Heart right ventricle (tissue), 16 donors: ENCODE data around the gene SLC2A1. TPM values are rescaled to one million over a fixed set of nuclear protein-coding genes. Genes with fewer than 3 reads are reported as not detected.

Experiments used
- ATAC-seq, 8 donors: fragments of 200-7000 bp; cut with Tn5 transposase; one replicate each; pipeline ENCODE4 v1.9.1; 2020; ENCODE audit warnings: mild to moderate bottlenecking in 8 of 8, moderate library complexity in 8 of 8, moderate number of reproducible peaks in 1 of 8
- DNase-seq, 2 donors: peaks; one replicate each; pipeline ENCODE4 v3.0.0-alpha.2; 2020
- H3K27ac ChIP-seq, 10 donors: fragments of 200-600 bp; sonication (generic) in 2 of 10; one replicate each; pipeline versions ENCODE4 v1.5.0 to v1.8.0; 2020 to 2022; ENCODE audit warnings: mild to moderate bottlenecking in 3 of 10
- H3K27me3 ChIP-seq, 7 donors: fragments of 200-600 bp; one replicate each; pipeline ENCODE4 v1.8.0; 2021 to 2022; ENCODE audit warnings: mild to moderate bottlenecking in 2 of 7
- H3K36me3 ChIP-seq, 9 donors: fragments of 200-600 bp; sonication (generic) in 1 of 9; one replicate each; pipeline versions ENCODE4 v1.5.0 to v1.8.0; 2020 to 2022; ENCODE audit warnings: mild to moderate bottlenecking in 2 of 9
- H3K4me1 ChIP-seq, 9 donors: fragments of 200-600 bp; sonication (generic) in 1 of 9; one replicate each; pipeline versions ENCODE4 v1.5.0 to v1.8.0; 2020 to 2022; ENCODE audit warnings: mild to moderate bottlenecking in 4 of 9
- H3K4me3 ChIP-seq, 10 donors: fragments of 200-600 bp; sonication (generic) in 2 of 10; one replicate each; pipeline versions ENCODE4 v1.5.0 to v1.8.0; 2020 to 2022; ENCODE audit warnings: mild to moderate bottlenecking in 7 of 10, moderate library complexity in 2 of 10
- H3K9me3 ChIP-seq, 11 donors: fragments of 200-600 bp in 10 of 11; sonication (generic) in 2 of 11; one replicate each; pipeline versions ENCODE4 v1.5.0 to v1.8.0; 2013 to 2022; ENCODE audit warnings: mild to moderate bottlenecking in 2 of 11, control low read depth in 1 of 11, moderate library complexity in 1 of 11
- WGBS, 2 donors: extraction: QIAGEN DNeasy Blood & Tissue Kit; methylation state at CpG; one replicate each; pipeline ENCODE4 v1.1.7; 2013; ENCODE audit warnings: inconsistent platforms in 1 of 2; 5-methylcytosine and 5-hydroxymethylcytosine counted together
- intact Hi-C, 10 donors: fragments of 100-400 bp; cut with DNase I; formaldehyde crosslinking; loops; one replicate each; pipeline versions ENCODE4 v1.11.1 to v1.14.2; 2022
- polyA plus RNA-seq, 2 donors: library from polyadenylated mRNA; stranded (reverse); fragments of 200-250 nt; gene quantifications; one replicate each; pipeline ENCODE4 v1.2.3, GENCODE V29; 2013
- total RNA-seq, 10 donors: library from RNA; stranded (reverse); fragmentation: NEBNext Ultra II Directional in 3 of 10; extraction: Animal tissue kit (Norgen Biotek cat#: 25700) in 3 of 10; gene quantifications; one replicate each; pipeline versions ENCODE4 v1.2.1 to v1.2.4, GENCODE V29; 2021 to 2023
- TF ChIP-seq, protein P1 (sequence below), 9 donors: fragments of 200-600 bp; sonication (generic) in 2 of 9; IDR thresholded peaks; one replicate each; pipeline versions ENCODE4 v1.5.0 to v1.8.0; 2021 to 2022; ENCODE audit warnings: antibody characterized with exemption in 9 of 9, mild to moderate bottlenecking in 5 of 9, moderate library complexity in 1 of 9
- donor health status: Arrhythmogenic right ventricular cardiomyopathy.
- donor health status: ischemic (EF 13 %, LVEDD 7.1; RV severe dilation, severe dysfunction).
- donor health status: healthy with polysubstance abuse.
- donor health status: DM: no; HTN: yes; CAD: no.
- donor health status: DM: no; HTN: no; CAD: no.
- donor health status: ischemic (EF 25% LVEDD 6.9; RV normal size, moderate dysfunction).
- donor health status: ischemic (EF 25% LVEDD 5.7; RV mildly dilated, moderate dysfunction).
- donor health status: healthy.
- donor health status: DM: yes; HTN: yes; CAD: no.
- donor health status: Ischemic cardiomyopathy.
- donor health status: ischemic (EF 35%, LVEDD 5.7; RV mildly dilated, moderate dysfunction).
- donor health status: nonischemic (EF 11% LVEDD 7.7; RV severe dilation, severe dysfunction).
- donor health status: DM: yes; HTN: yes; CAD: no.
- donor health status: PGD.
- donor health status: ischemic (EF 29% LVEDD 5.4; RV normal size, mild dysfunction).
- donor health status: nonischemic (EF 23%, LVEDD 6.1; RV moderate dilation, normal function).

SLC2A1 gene
- total and polyA plus RNA-seq, 12 donors, result 6.7 to 98.7 (median 28.9) TPM

DNA sequence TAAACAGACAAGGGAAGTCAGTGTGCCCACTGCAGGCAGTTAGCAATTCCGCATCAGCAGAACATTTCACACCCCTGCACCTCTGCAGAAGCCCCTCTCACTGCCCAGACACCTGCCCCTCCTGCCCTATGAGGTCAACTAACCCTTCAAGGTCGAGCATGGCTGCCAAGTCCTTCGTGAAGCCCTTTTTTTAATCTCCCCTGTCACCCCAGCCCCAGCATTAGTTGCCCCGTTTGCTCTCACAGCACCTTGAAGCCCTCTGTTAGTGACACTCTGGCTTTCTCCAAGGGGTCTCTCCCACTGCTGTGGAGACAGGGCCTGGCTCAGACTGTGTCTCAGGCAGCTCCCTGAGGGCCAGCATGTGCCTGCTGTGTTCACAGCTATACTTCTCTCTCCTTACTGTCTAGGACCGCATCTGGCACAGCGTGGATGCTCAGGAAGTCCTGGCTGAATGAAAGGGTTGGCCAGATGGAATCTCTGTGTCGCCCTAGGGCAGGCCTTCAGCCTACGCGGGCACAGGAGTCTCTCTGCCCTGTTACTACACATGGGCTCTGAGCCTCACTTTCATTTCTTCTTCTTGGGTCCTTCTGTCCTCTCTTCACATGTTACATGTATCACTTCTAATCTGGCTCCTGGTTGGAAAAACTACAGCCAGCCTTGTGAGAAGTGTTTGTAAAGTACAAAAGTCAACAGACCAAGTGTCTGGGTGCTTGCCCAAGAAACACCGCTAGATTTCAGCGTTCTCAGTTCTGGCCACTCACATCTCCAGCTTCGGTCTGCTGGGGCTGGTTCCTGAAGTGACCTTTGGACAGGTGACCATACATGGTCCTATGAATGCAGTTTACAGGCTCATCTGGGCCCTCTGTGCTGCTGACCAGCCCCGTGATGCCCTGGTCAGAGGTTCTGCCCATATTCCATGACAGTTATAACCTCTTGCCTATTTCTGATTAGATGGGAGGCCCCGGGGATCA is 19.7 kb downstream of the SLC2A1 start:
- TF ChIP-seq, protein P1, sequence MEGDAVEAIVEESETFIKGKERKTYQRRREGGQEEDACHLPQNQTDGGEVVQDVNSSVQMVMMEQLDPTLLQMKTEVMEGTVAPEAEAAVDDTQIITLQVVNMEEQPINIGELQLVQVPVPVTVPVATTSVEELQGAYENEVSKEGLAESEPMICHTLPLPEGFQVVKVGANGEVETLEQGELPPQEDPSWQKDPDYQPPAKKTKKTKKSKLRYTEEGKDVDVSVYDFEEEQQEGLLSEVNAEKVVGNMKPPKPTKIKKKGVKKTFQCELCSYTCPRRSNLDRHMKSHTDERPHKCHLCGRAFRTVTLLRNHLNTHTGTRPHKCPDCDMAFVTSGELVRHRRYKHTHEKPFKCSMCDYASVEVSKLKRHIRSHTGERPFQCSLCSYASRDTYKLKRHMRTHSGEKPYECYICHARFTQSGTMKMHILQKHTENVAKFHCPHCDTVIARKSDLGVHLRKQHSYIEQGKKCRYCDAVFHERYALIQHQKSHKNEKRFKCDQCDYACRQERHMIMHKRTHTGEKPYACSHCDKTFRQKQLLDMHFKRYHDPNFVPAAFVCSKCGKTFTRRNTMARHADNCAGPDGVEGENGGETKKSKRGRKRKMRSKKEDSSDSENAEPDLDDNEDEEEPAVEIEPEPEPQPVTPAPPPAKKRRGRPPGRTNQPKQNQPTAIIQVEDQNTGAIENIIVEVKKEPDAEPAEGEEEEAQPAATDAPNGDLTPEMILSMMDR (IDR thresholded peaks at IDR 0.05), result no peak
- WGBS, 2 donors, result 83 to 85% methylated on average over 14 of the region's 14 CpGs
- Histone ChIP-seq H3K4me3 (no peak overlapping the region), H3K4me1 (peaks cover 24 to 92% (median 67%) of the 10 kb centered on the region in 9 donors), H3K36me3 (peaks cover 0 to 30% (median 0%) of the 10 kb centered on the region in 9 donors), H3K9me3 (no peaks in the 10 kb centered on the region), H3K27ac (peak overlapping the region in 2 of 10 donors; percentile 6 to 87), H3K27me3 (no peaks in the 10 kb centered on the region)
- no peak for DNase-seq
- ATAC-seq, result no peak
- intact Hi-C loops, result no loop called here

DNA sequence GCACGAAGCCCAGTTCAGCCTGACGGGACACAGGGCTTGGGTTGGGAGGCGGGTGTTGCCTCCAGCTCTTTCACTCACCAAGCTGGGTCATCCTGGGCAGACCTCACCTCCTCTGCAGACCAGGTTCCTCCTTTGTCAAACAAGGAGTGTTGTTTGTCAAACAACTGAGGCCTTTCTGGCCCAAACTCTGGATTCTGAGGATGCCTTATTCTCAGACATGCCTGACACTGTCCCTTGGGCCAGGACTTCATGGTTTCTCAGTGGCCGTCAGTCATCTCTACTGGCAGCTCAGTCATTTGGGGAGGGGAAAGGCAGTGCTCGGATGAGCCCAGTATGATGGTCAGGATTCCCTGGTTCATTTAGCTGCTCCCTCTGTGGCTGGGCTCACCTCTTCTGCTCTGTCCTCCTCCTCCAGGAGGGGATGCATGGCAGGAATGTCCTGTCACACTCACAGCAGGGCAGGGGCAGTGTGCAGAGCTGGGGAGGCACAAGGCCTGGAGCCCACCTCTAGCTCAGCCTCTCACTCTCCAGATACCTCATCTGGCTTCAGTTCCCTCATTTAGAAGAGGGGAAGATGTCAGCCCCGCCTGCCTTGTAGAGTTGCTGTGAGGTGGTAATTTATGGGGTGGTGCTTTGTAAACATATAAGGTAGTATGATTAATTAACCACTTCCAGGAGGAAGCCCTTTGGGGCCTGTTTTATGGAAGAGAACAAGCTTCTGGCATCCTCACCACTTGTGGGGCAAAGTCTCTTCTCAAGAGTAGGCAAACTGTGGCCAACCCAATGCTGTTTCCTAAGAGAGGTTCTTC is 20.6 kb downstream of the SLC2A1 start:
- WGBS, 2 donors, result 93% methylated on average over 6 of the region's 6 CpGs
- peaks cover 0 to 28% (median 0%) of the 10 kb centered on the region in 9 donors for H3K36me3 ChIP-seq
- TF ChIP-seq, protein P1 (IDR thresholded peaks at IDR 0.05), result no peak
- peak overlapping the region in 2 of 10 donors; percentile 6 to 87 for H3K27ac ChIP-seq
- no peaks in the 10 kb centered on the region for H3K27me3 ChIP-seq
- ATAC-seq (no peak), DNase-seq (no peak)
- peaks cover 18 to 92% (median 60%) of the 10 kb centered on the region in 9 donors for H3K4me1 ChIP-seq
- H3K4me3 ChIP-seq, result no peak overlapping the region
- intact Hi-C loops, result no loop called here
- H3K9me3 ChIP-seq, result no peaks in the 10 kb centered on the region

DNA sequence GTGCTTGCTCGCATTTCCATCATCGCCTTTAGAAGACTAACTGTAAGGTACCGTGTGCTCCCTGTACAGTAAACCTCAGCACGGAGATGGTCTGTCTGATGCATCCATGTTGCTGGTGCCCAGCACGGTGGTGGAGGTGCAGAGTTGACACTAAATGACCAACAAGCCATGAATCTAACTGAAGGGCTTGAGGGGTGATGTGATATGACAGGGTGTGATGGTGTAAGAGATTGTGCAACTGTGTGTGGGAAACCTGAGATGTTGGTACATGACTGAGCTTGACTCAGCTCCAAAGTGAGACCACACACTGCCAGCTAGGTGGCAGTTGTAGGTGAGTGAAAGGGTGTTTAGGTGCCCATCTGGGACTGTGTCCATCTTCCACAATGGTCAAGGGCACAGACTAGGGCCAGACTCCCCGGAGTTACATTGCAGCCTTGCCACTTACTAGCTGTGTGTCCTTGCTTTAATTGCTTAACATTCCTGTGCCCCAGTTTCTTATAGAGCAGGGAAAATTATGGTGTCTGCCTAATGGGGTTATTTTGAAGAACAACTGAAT is 21.4 kb downstream of the SLC2A1 start:
- H3K9me3 ChIP-seq, result no peaks in the 10 kb centered on the region
- H3K27ac ChIP-seq, result peak overlapping the region in 2 of 10 donors; percentile 19 to 87
- ATAC-seq (no peak), DNase-seq (no peak)
- WGBS, 2 donors, result 90 to 92% methylated on average over 6 of the region's 6 CpGs
- no peak overlapping the region for H3K4me3 ChIP-seq
- peaks cover 14 to 92% (median 58%) of the 10 kb centered on the region in 9 donors for H3K4me1 ChIP-seq
- intact Hi-C loops, result no loop called here
- H3K27me3 ChIP-seq, result no peaks in the 10 kb centered on the region
- TF ChIP-seq, protein P1 (IDR thresholded peaks at IDR 0.05), result no peak
- peaks cover 0 to 20% (median 0%) of the 10 kb centered on the region in 9 donors for H3K36me3 ChIP-seq
